SU-DHL-6 (cell line): Measurements from ENCODE around the gene DDX24.

ENCODE experiments used
- CTCF ChIP-seq: fragments of 200-600 bp; sonication (generic); IDR thresholded peaks from one replicate; pipeline ENCODE4 v1.5.1; 2017; ENCODE audit warnings: antibody characterized with exemption, mild to moderate bottlenecking, low read length, moderate library complexity; ENCODE audit not compliant: insufficient read depth, poor library complexity, severe bottlenecking
- EZH2phosphoT487 ChIP-seq: fragments of 200-600 bp; sonication (generic), shearing (Covaris generic); conservative IDR thresholded peaks from 2 replicates; pipeline ENCODE4 v1.6.1; 2018; ENCODE audit warnings: mild to moderate bottlenecking, antibody characterized with exemption, low read length, moderate library complexity, mixed read lengths

GRCh38 chr14:94101748-94102147 lies 20.7 kb upstream of the DDX24 start:
- TF ChIP-seq CTCF (no peak), EZH2phosphoT487 (no peak)
